Loucy (cell line): ENCODE results near the gene AVL9.

Source experiments
- H2AFZ ChIP-seq: fragments of 200-600 bp; sonication (generic); 2 replicates; pipeline ENCODE4 v1.6.0; 2016; ENCODE audit warnings: antibody characterized with exemption, mild to moderate bottlenecking, low read length, moderate library complexity
- H3F3A ChIP-seq: fragments of 200-600 bp; 2 replicates; pipeline ENCODE4 v1.6.0; 2016; ENCODE audit warnings: antibody characterized with exemption, low read depth, mild to moderate bottlenecking
- H3K27me3 ChIP-seq: fragments of 200-600 bp; sonication (generic); 2 replicates; pipeline ENCODE4 v1.6.1; 2014; ENCODE audit warnings: low read length, mild to moderate bottlenecking; ENCODE audit not compliant: insufficient read depth, poor library complexity, severe bottlenecking
- H3K36me3 ChIP-seq: fragments of 200-600 bp; sonication (generic); 2 replicates; pipeline ENCODE4 v1.6.1; 2016; ENCODE audit warnings: low read length; ENCODE audit not compliant: insufficient read depth
- H3K4me1 ChIP-seq: fragments of 200-600 bp; sonication (generic); 2 replicates; pipeline ENCODE4 v1.5.1; 2014; ENCODE audit warnings: low read length, mild to moderate bottlenecking; ENCODE audit not compliant: insufficient read depth, poor library complexity, severe bottlenecking
- H3K4me2 ChIP-seq: fragments of 200-600 bp; sonication (generic); 2 replicates; pipeline ENCODE4 v1.6.0; 2014; ENCODE audit warnings: antibody characterized with exemption, low read length, low read depth, mild to moderate bottlenecking; ENCODE audit not compliant: poor library complexity, severe bottlenecking
- H3K4me3 ChIP-seq: fragments of 200-600 bp; sonication (generic); 2 replicates; pipeline ENCODE4 v1.5.1; 2014; ENCODE audit warnings: low read length, mild to moderate bottlenecking, mixed read lengths; ENCODE audit not compliant: poor library complexity, severe bottlenecking
- H3K79me2 ChIP-seq: fragments of 200-600 bp; sonication (generic); 2 replicates; pipeline ENCODE4 v1.6.1; 2014; ENCODE audit warnings: low read length; ENCODE audit not compliant: insufficient read depth
- H3K9ac ChIP-seq: fragments of 200-600 bp; sonication (generic); 2 replicates; pipeline ENCODE4 v1.6.0; 2014; ENCODE audit warnings: mild to moderate bottlenecking, low read depth, low read length, moderate library complexity; ENCODE audit not compliant: poor library complexity, severe bottlenecking
- H3K9me2 ChIP-seq: fragments of 200-600 bp; sonication (generic); replicated peaks from 2 replicates; pipeline ENCODE4 v1.6.1; 2016; ENCODE audit warnings: low read depth, low read length, mixed read lengths
- H3K9me3 ChIP-seq: fragments of 200-600 bp; sonication (generic); 2 replicates; pipeline ENCODE4 v1.6.1; 2014; ENCODE audit warnings: mild to moderate bottlenecking, antibody characterized with exemption, low read length, low read depth; ENCODE audit not compliant: insufficient read depth
- H4K20me1 ChIP-seq: fragments of 200-600 bp; sonication (generic); 2 replicates; pipeline ENCODE4 v1.6.0; 2014; ENCODE audit warnings: antibody characterized with exemption, low read length, mild to moderate bottlenecking; ENCODE audit not compliant: insufficient read depth, poor library complexity, severe bottlenecking
- CTCF ChIP-seq: fragments of 200-600 bp; sonication (generic); conservative IDR thresholded peaks from 2 replicates; pipeline ENCODE4 v1.5.1; 2014; ENCODE audit warnings: mild to moderate bottlenecking, antibody characterized with exemption, low read length
- EZH2phosphoT487 ChIP-seq: fragments of 200-600 bp; IDR thresholded peaks from 2 replicates; pipeline ENCODE4 v1.6.1; 2018; ENCODE audit warnings: antibody characterized with exemption, mild to moderate bottlenecking, moderate library complexity, borderline replicate concordance

AVL9 gene

GRCh38 chr7:32579776-32580175 lies 84.5 kb downstream of the AVL9 start:
- no peak overlapping the region for H2AFZ ChIP-seq
- no peak for TF ChIP-seq EZH2phosphoT487
- no peak for TF ChIP-seq CTCF
- H3K4me1 ChIP-seq, result peaks cover 3% of the 10 kb centered on the region
- H3K4me2 ChIP-seq, result no peak overlapping the region
- H3K9me2 ChIP-seq, result no peaks in the 10 kb centered on the region
- H3K27me3 ChIP-seq, result no peaks in the 10 kb centered on the region
- H3F3A ChIP-seq, result peaks cover 3% of the 10 kb centered on the region; the same call in 1 of the 2 replicates
- peaks cover 87% of the 10 kb centered on the region for H3K36me3 ChIP-seq
- H3K9me3 ChIP-seq, result no peaks in the 10 kb centered on the region
- no peak overlapping the region for H3K4me3 ChIP-seq
- H3K9ac ChIP-seq, result no peak overlapping the region
- H4K20me1 ChIP-seq, result no peaks in the 10 kb centered on the region
- no peaks in the 10 kb centered on the region for H3K79me2 ChIP-seq

DNA sequence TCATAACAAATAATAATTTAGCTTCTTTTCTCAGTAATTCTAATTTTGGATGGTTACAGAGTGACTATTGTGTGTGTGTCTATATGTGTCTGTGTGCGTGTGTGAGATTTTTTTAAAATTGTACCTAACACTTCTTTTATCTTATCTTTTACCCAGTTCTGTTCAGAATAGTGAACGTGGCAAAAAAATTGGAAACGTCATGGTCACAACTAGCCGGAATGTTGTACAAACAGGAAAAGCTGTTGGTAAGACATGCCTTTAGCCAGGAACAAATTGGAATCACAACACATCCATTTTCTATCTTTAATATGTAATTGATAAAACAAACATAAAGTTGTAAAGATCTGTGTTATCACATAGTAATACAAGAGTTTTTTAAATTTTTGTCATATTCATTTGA lies 85.4 kb downstream of the AVL9 start:
- H3K4me2 ChIP-seq, result no peak overlapping the region
- no peaks in the 10 kb centered on the region for H3K9me3 ChIP-seq
- H3K79me2 ChIP-seq, result no peaks in the 10 kb centered on the region
- H3K9me2 ChIP-seq, result no peaks in the 10 kb centered on the region
- H3K4me3 ChIP-seq, result no peak overlapping the region
- H3K36me3 ChIP-seq, result peaks cover 87% of the 10 kb centered on the region
- peaks cover 3% of the 10 kb centered on the region for H3K4me1 ChIP-seq
- no peaks in the 10 kb centered on the region for H3K27me3 ChIP-seq
- H4K20me1 ChIP-seq, result no peaks in the 10 kb centered on the region
- no peak overlapping the region for H2AFZ ChIP-seq
- peaks cover 3% of the 10 kb centered on the region; the same call in 1 of the 2 replicates for H3F3A ChIP-seq
- no peak for TF ChIP-seq EZH2phosphoT487
- TF ChIP-seq CTCF, result no peak
- H3K9ac ChIP-seq, result no peak overlapping the region

GRCh38 chr7:32582036-32582435 lies 86.7 kb downstream of the AVL9 start:
- Histone ChIP-seq H2AFZ (no peak overlapping the region), H3F3A (peaks cover 3% of the 10 kb centered on the region; the same call in 1 of the 2 replicates), H3K9me2 (no peaks in the 10 kb centered on the region), H3K27me3 (no peaks in the 10 kb centered on the region), H3K4me3 (no peak overlapping the region), H3K36me3 (peaks cover 84% of the 10 kb centered on the region), H3K4me2 (no peak overlapping the region), H3K79me2 (no peaks in the 10 kb centered on the region), H3K9me3 (no peaks in the 10 kb centered on the region), H3K9ac (no peak overlapping the region), H4K20me1 (no peaks in the 10 kb centered on the region), H3K4me1 (peaks cover 14% of the 10 kb centered on the region)
- no peak for TF ChIP-seq CTCF
